ENCODE measurements around the gene MYO3B.

The MYO3B gene

DNA sequence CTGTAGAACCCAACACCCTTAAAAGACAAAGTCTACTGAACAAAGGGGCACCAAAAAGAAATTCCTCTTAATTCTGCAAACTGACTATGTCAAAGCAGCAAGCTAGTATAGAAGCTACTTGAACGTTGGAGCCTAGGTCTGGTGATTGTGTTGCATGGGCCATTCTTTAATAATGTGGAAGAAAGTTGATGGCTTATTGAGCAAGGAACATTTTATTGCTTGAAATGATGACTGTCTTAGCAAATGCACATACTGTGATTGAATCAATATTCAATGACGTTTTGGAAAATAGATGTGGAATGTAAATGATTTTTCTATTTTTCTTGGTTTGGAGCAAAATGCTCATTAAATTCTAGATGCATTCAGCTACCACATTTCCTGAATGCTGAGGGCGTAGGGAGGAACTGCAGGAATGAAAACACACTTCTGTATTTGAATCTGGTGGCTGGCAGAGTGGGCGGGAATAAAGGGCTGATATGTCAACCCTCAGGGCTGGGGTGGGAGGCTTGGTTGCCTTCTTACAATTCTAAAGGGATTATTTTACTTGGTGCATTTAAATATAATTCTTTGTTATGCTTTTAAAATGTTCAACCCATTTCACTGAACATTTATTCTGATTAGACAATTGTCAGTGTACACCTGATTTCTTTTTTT is 26.5 kb downstream of the MYO3B start:
- TF ChIP-seq, protein P1, sequence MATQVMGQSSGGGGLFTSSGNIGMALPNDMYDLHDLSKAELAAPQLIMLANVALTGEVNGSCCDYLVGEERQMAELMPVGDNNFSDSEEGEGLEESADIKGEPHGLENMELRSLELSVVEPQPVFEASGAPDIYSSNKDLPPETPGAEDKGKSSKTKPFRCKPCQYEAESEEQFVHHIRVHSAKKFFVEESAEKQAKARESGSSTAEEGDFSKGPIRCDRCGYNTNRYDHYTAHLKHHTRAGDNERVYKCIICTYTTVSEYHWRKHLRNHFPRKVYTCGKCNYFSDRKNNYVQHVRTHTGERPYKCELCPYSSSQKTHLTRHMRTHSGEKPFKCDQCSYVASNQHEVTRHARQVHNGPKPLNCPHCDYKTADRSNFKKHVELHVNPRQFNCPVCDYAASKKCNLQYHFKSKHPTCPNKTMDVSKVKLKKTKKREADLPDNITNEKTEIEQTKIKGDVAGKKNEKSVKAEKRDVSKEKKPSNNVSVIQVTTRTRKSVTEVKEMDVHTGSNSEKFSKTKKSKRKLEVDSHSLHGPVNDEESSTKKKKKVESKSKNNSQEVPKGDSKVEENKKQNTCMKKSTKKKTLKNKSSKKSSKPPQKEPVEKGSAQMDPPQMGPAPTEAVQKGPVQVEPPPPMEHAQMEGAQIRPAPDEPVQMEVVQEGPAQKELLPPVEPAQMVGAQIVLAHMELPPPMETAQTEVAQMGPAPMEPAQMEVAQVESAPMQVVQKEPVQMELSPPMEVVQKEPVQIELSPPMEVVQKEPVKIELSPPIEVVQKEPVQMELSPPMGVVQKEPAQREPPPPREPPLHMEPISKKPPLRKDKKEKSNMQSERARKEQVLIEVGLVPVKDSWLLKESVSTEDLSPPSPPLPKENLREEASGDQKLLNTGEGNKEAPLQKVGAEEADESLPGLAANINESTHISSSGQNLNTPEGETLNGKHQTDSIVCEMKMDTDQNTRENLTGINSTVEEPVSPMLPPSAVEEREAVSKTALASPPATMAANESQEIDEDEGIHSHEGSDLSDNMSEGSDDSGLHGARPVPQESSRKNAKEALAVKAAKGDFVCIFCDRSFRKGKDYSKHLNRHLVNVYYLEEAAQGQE (IDR thresholded peaks at IDR 0.05; ENCODE audit: insufficient read depth in 1 of 2, low read depth in 2 of 2, low read length in 2 of 2), result no peak
- TF ChIP-seq SIN3A (IDR thresholded peaks at IDR 0.05; ENCODE audit: borderline replicate concordance, insufficient read depth, low read length) (no peak), POLR2AphosphoS5 (IDR thresholded peaks at IDR 0.05; ENCODE audit: low read depth, low read length) (no peak), FOXP2 (optimal IDR thresholded peaks at IDR 0.05; ENCODE audit: borderline replicate concordance, extremely low read depth, extremely low read length, insufficient read depth) (no peak), TAF1 (IDR thresholded peaks at IDR 0.05; ENCODE audit: borderline replicate concordance, insufficient read depth, low read length) (no peak)

DNA sequence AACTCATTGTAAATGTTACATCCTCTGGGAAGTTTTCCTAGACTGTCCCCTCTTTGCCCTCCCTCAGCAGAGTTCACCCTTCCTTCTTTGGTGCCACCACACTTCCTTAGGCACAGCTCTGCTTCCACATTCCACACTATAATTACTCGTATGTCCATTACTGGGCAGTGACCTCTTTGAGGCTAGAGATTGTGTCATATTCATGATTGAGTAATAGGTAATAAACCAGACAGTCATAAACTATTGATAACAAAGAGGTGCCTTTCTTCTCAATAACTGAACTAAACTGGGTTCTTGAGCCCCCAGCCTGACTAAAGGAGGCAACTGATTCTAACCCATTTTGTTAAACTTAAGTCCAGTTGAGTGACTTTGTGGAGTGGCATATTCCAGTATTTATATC is 28.3 kb downstream of the MYO3B start:
- no peak for TF ChIP-seq FOXP2 (optimal IDR thresholded peaks at IDR 0.05; ENCODE audit: borderline replicate concordance, extremely low read depth, extremely low read length, insufficient read depth)
- TF ChIP-seq, protein P1 (IDR thresholded peaks at IDR 0.05; ENCODE audit: insufficient read depth in 1 of 2, low read depth in 2 of 2, low read length in 2 of 2), result no peak
- TF ChIP-seq TAF1 (IDR thresholded peaks at IDR 0.05; ENCODE audit: borderline replicate concordance, insufficient read depth, low read length), result no peak
- no peak for TF ChIP-seq POLR2AphosphoS5 (IDR thresholded peaks at IDR 0.05; ENCODE audit: low read depth, low read length)
- no peak for TF ChIP-seq SIN3A (IDR thresholded peaks at IDR 0.05; ENCODE audit: borderline replicate concordance, insufficient read depth, low read length)

DNA sequence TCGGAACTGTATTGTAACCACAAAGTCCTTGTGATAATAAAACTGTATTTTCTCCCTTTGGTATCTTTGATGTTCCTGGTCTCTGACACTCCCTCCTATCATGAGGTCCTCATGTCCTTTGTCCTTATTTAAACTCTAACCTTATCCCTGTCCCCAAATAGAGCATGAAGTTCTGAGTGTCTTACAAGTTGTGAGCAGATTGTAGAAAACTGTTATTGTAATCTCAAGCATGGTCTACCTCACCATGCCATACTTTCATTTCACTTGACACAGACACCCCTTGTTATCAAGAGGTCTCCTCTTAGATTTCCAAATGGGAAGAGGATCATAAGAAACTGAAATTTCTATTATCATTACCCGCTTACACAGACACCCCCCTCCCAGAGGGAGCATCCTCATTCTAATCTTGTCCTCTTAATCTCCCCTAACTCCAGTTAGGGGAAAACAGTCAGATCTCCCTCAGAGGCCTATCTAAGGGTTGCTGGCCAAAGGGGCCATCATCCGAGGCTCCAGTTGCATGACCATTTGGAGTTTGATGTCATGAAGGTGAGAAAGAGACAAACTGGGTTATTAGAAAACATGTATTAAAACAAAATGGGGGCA is 29.0 kb downstream of the MYO3B start:
- no peak for TF ChIP-seq FOXP2 (optimal IDR thresholded peaks at IDR 0.05; ENCODE audit: borderline replicate concordance, extremely low read depth, extremely low read length, insufficient read depth)
- TF ChIP-seq, protein P1 (IDR thresholded peaks at IDR 0.05; ENCODE audit: insufficient read depth in 1 of 2, low read depth in 2 of 2, low read length in 2 of 2), result no peak
- no peak for TF ChIP-seq POLR2AphosphoS5 (IDR thresholded peaks at IDR 0.05; ENCODE audit: low read depth, low read length)
- TF ChIP-seq SIN3A (IDR thresholded peaks at IDR 0.05; ENCODE audit: borderline replicate concordance, insufficient read depth, low read length), result no peak
- no peak for TF ChIP-seq TAF1 (IDR thresholded peaks at IDR 0.05; ENCODE audit: borderline replicate concordance, insufficient read depth, low read length)

DNA sequence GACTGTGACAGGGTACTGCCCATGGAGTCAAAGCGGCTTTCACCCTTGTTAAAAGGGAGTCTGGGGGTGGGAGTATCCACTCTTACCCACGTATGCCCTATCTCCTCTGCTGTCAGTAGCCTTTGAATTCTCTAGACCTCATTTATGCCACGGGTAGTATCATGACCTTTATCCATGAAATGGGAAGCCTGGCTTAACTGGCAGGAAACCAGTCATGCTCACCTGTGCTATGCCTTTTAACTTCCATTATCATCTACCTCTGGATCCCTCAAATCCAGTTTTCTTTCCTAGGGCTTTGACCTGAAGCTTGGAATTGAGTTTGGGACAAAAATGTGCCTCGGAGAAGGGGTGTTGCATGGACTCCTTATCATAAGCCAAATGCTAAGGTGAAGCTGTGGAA is 30.0 kb downstream of the MYO3B start:
- no peak for TF ChIP-seq FOXP2 (optimal IDR thresholded peaks at IDR 0.05; ENCODE audit: borderline replicate concordance, extremely low read depth, extremely low read length, insufficient read depth)
- no peak for TF ChIP-seq TAF1 (IDR thresholded peaks at IDR 0.05; ENCODE audit: borderline replicate concordance, insufficient read depth, low read length)
- no peak for TF ChIP-seq POLR2AphosphoS5 (IDR thresholded peaks at IDR 0.05; ENCODE audit: low read depth, low read length)
- no peak for TF ChIP-seq SIN3A (IDR thresholded peaks at IDR 0.05; ENCODE audit: borderline replicate concordance, insufficient read depth, low read length)
- TF ChIP-seq, protein P1 (IDR thresholded peaks at IDR 0.05; ENCODE audit: insufficient read depth in 1 of 2, low read depth in 2 of 2, low read length in 2 of 2), result no peak
